HG03103 (cell line): ENCODE measurements around the gene TMEM247.
A peak's percentile ranks its signal among the peaks of the same experiment; 100 is the strongest.

Source experiments
- ATAC-seq: cut with Tn5 transposase; IDR thresholded peaks from one replicate; pipeline ENCODE4 v1.9.1; 2021; ENCODE audit warnings: low read depth; ENCODE audit not compliant: unreplicated experiment

The TMEM247 gene

GRCh38 chr2:46487667-46488335 is 8.4 kb downstream of the TMEM247 start:
- ATAC-seq, result no peak

- no peak for ATAC-seq
These were observed 9.0 kb downstream of the TMEM247 start for GRCh38 chr2:46488389-46488788.

- ATAC-seq, result no peak
These were observed 10.2 kb downstream of the TMEM247 start for GRCh38 chr2:46489423-46490174.

- no peak for ATAC-seq
These were observed 11.3 kb downstream of the TMEM247 start for GRCh38 chr2:46490521-46491141.

GRCh38 chr2:46492301-46492700 is 12.9 kb downstream of the TMEM247 start:
- no peak for ATAC-seq

GRCh38 chr2:46493241-46493970 is 14.0 kb downstream of the TMEM247 start:
- peak; percentile 57 for ATAC-seq

GRCh38 chr2:46493971-46494250 is 14.5 kb downstream of the TMEM247 start:
- peak; percentile 9 for ATAC-seq

GRCh38 chr2:46494596-46494995 is 15.2 kb downstream of the TMEM247 start:
- no peak for ATAC-seq

- no peak for ATAC-seq
These were observed 16.1 kb downstream of the TMEM247 start for GRCh38 chr2:46495231-46496030.

- no peak for ATAC-seq
These were observed 18.4 kb downstream of the TMEM247 start for GRCh38 chr2:46497766-46498165.

- ATAC-seq, result no peak
These were observed 19.3 kb downstream of the TMEM247 start for GRCh38 chr2:46498681-46499080.

- no peak for ATAC-seq
These were observed 20.0 kb downstream of the TMEM247 start for GRCh38 chr2:46499392-46499785.

- no peak for ATAC-seq
These were observed 21.4 kb downstream of the TMEM247 start for GRCh38 chr2:46500801-46501200.

- no peak for ATAC-seq
These were observed 23.0 kb downstream of the TMEM247 start for GRCh38 chr2:46502291-46502885.

- ATAC-seq, result no peak
These were observed 24.3 kb downstream of the TMEM247 start for GRCh38 chr2:46503686-46504085.

GRCh38 chr2:46504221-46504620 is 24.9 kb downstream of the TMEM247 start:
- no peak for ATAC-seq

GRCh38 chr2:46504685-46505471 is 25.5 kb downstream of the TMEM247 start:
- no peak for ATAC-seq

- no peak for ATAC-seq
These were observed 26.1 kb downstream of the TMEM247 start for GRCh38 chr2:46505472-46505783.

- no peak for ATAC-seq
These were observed 26.9 kb downstream of the TMEM247 start for GRCh38 chr2:46506131-46506706.
